HCT116 (cell line): ENCODE results near the gene NSMCE1.

Experiments
- POLR2A ChIP-seq: IDR thresholded peaks from 2 replicates; pipeline ENCODE4 v1.7.0; 2011; ENCODE audit warnings: borderline replicate concordance; ENCODE audit not compliant: insufficient read depth, insufficient read length; ENCODE audit errors: extremely low read depth
- POLR2AphosphoS5 ChIP-seq: IDR thresholded peaks from 2 replicates; pipeline ENCODE4 v1.6.1; 2011; ENCODE audit warnings: mild to moderate bottlenecking, low read depth, low read length, moderate library complexity
- TF ChIP-seq, protein P1 (sequence below), 3 experiments: fragments of 200-600 bp in 1 of 3; sonication (generic) in 1 of 3; IDR thresholded peaks in 2 of 3; conservative IDR thresholded peaks in 1 of 3; 2 replicates each; pipeline ENCODE4 v1.5.1; 2012 to 2017; ENCODE audit warnings: low read depth in 2 of 3, low read length in 2 of 3, antibody characterized with exemption in 1 of 3, borderline replicate concordance in 1 of 3, control low read depth in 1 of 3, mild to moderate bottlenecking in 1 of 3, mixed read lengths in 1 of 3, mixed run types in 1 of 3, moderate library complexity in 1 of 3; ENCODE audit not compliant: insufficient read depth in 1 of 3

DNA sequence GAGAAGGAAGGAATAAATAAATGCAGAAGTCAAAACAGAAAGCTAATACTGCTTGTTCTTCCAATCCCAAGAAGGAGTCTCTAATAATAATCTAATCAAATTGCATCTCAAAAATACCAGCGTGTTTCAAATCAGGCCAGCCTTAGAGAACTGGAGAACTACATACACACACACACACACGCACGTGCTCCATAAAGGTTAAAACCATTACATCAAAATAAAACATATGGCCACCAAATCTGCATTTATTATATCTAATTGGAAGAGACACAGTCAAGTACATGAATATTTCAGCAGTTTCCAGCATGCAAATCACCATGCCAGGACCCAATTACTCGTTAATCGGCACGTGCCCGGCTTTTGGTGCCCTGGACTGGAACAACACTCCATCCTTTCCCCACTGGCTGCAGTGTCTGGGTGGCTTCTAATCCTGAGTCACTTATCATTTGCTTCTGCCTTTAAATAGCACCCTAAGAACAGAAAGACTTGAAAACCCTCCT lies 85.6 kb downstream of the NSMCE1 start:
- TF ChIP-seq POLR2A (no peak), POLR2AphosphoS5 (no peak)
- TF ChIP-seq, protein P1, sequence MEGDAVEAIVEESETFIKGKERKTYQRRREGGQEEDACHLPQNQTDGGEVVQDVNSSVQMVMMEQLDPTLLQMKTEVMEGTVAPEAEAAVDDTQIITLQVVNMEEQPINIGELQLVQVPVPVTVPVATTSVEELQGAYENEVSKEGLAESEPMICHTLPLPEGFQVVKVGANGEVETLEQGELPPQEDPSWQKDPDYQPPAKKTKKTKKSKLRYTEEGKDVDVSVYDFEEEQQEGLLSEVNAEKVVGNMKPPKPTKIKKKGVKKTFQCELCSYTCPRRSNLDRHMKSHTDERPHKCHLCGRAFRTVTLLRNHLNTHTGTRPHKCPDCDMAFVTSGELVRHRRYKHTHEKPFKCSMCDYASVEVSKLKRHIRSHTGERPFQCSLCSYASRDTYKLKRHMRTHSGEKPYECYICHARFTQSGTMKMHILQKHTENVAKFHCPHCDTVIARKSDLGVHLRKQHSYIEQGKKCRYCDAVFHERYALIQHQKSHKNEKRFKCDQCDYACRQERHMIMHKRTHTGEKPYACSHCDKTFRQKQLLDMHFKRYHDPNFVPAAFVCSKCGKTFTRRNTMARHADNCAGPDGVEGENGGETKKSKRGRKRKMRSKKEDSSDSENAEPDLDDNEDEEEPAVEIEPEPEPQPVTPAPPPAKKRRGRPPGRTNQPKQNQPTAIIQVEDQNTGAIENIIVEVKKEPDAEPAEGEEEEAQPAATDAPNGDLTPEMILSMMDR (IDR thresholded peaks at IDR 0.05 in 2 of 3, conservative IDR thresholded peaks at IDR 0.05 in 1 of 3; ENCODE audit: borderline replicate concordance in 1 of 3, insufficient read depth in 1 of 3, low read depth in 2 of 3, low read length in 2 of 3): no peak
